Erythroblast (primary cell): ENCODE results near the gene CLDN6.

Experiments
- DNase-seq, 2 experiments: peaks; one replicate each; lab custom pipeline; 2025; lab: John Stamatoyannopoulos, UW
- GATA1 ChIP-seq: IDR thresholded peaks from 2 replicates; pipeline ENCODE4 v1.6.1; 2011; ENCODE audit warnings: low read depth, mild to moderate bottlenecking, control low read depth, low read length, moderate library complexity
- POLR2A ChIP-seq: IDR thresholded peaks from 2 replicates; pipeline ENCODE4 v1.6.1; 2011; ENCODE audit warnings: mild to moderate bottlenecking, low read length

CLDN6 gene

DNA sequence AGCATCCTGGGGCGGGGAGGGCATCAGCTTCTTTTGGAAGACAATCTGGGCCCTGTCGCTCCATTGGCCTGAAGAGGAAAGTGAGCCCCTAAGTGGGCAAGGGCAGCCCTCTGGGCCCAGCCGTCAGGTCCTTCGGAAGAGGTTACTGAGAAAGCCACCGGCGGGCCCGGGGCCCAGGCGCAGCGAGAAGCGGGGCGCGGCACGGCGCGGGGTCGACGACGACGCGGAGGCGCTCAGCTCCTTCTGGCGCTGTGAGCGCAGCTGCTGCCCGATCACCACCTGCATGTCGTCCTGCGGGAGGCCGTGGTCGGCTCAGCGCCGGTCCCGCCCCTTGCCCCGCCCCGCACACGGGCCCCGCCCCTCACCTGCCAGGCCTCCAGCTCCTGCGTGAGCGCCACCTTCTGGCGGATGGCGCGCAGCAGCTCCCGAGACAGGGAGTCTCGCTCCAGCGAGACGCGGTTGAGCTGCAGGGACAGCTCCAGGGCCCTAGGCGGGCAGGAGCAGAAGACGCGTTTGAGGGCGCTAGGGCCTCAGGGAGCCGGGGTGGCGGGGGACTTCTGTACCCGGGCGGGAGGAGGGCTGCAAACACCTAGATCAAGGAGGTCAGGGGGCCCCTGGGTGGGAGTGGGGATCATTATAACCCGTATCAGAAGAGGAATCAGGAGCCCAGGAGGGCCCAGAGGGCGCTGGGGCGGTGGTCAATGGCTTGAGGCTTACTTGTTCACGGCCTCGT is 10.2 kb upstream of the CLDN6 start:
- peak; percentile 86 to 92 for DNase-seq
- TF ChIP-seq GATA1 (no peak), POLR2A (no peak)

- no peak for DNase-seq
- no peak for TF ChIP-seq POLR2A
- TF ChIP-seq GATA1, result no peak
Measured at GRCh38 chr16:3027489-3027795, 9.5 kb upstream of the CLDN6 start.

GRCh38 chr16:3026609-3027488 is 8.9 kb upstream of the CLDN6 start:
- TF ChIP-seq GATA1 (no peak), POLR2A (no peak)
- DNase-seq, result no peak

- DNase-seq, result no peak
Measured at GRCh38 chr16:3026003-3026378, 8.0 kb upstream of the CLDN6 start.

DNA sequence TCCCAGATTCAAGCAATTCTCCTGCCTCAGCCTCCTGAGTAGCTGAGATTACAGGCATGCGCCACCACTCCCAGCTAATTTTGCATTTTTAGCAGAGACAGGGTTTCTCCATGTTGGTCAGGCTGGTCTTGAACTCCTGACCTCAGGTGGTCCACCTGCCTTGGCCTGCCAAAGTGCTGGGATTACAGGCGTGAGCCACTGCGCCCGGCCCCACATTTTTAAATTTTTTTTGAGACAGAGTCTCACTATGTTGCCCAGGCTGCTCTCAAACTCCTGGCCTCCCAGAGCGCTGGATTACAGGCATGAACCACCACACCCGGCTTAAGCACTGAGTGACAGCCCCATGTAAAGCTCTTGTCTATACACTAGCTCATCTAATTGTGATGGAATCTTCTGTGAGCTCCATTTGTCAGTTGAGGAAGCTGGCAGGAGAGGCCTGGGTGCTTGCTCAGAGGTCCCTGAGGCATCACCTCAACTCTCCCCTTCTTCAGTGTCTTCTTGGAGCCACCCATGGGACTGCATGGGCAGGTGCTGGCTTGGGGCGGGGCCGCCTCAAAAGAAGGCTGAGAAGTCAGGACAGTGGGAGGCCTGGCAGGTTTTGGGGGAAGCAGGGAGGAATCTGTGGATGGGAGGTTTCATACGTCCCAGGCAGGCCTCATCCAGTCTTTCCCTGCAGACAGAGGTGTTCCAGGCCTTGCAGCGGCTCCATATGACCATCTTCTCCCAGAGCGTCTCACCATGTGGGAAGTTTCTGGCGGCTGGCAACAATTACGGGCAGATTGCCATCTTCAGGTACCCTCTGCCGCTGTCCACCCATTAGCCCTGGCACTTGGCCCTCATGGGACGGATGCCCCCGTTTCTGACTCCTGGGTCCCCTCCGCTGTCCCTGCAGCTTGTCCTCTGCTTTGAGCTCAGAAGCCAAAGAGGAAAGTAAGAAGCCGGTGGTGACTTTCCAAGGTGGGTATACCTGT is 7.3 kb upstream of the CLDN6 start:
- DNase-seq, result no peak
- TF ChIP-seq POLR2A (no peak), GATA1 (no peak)

More at GRCh38 chr16:3026003-3026378, 8.0 kb upstream of the CLDN6 start:
- TF ChIP-seq GATA1, result no peak
- no peak for TF ChIP-seq POLR2A

DNA sequence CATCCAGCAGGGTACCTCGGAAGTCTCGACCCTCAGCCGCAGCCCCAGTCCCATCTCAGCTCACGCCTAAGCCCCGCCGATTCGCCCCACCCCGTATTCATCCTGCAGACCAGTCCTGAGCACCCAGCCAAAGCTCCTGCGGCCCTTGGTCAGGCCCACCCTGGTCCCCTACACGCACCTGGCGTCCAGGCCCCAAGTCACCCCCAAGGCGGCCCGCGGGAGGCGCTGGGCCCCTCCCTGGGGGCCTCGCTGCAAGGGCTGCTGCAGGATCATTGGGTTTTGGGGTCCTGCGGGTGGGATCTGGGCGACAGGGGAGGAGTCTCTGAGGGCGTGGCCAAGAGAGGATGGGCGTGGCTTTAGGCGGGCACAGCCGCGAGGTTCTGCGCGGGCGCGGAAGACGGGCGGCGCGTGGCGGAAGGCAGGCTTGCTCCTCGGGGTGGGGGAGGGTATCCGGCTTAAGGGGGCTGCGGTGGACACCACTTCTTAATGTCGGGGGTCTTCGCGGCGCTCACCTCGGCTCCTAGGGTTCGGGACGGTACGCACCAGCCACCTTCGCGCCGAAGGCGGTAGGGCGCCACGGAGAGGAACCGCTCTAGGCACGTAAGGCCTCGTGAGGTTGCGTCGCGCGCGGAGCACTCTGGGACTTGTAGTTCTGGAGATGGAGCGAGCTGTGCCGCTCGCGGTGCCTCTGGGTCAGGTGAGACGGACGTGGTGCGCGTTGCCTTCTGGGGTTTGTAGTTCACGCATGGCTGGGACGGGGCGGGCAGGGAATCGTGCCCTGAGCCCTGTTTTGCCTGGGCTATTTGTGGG is 5.9 kb upstream of the CLDN6 start, which contains the start of the genes HCFC1R1 and THOC6:
Gene HCFC1R1, minus strand, starts transcription at position 274 of the 810 bp plus-strand sequence. Its CDS starts 1 bp downstream, at position 273.
Gene THOC6, plus strand, starts transcription at position 367 of the 810 bp plus-strand sequence. Its CDS starts 292 bp downstream, at position 659.
- TF ChIP-seq GATA1, result no peak
- TF ChIP-seq POLR2A, result peak; percentile 94
- DNase-seq, result peak; percentile 98 to 99

- TF ChIP-seq POLR2A, result no peak
- TF ChIP-seq GATA1, result no peak
- DNase-seq, result peak; percentile 59 to 67
Measured at GRCh38 chr16:3023415-3023668, 5.4 kb upstream of the CLDN6 start.

- peak in 1 of 2 experiments; percentile 46 for DNase-seq
Measured at GRCh38 chr16:3022684-3023414, 4.9 kb upstream of the CLDN6 start.

DNA sequence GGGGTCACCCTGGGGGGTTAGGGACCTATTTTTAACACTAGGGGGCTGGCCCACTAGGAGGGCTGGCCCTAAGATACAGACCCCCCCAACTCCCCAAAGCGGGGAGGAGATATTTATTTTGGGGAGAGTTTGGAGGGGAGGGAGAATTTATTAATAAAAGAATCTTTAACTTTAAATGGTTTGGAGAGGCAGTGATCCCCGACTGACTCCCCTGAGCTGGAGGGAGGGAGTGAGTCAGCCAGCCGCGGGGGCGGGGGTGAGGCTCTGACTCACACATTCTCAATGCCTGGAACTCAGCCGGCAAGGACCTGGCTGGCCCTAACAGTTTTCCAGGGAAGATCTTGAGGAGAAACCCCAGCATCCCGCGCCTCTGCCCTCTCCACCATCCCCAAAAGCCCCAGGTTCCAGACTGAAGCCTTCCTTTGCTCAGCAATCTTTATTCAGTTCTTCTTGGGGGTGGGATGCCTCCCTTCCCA is 4.3 kb upstream of the CLDN6 start:
- DNase-seq, result peak; percentile 75 to 91
- TF ChIP-seq POLR2A (no peak), GATA1 (no peak)

More at GRCh38 chr16:3022684-3023414, 4.9 kb upstream of the CLDN6 start:
- TF ChIP-seq POLR2A, result no peak
- TF ChIP-seq GATA1, result no peak

DNA sequence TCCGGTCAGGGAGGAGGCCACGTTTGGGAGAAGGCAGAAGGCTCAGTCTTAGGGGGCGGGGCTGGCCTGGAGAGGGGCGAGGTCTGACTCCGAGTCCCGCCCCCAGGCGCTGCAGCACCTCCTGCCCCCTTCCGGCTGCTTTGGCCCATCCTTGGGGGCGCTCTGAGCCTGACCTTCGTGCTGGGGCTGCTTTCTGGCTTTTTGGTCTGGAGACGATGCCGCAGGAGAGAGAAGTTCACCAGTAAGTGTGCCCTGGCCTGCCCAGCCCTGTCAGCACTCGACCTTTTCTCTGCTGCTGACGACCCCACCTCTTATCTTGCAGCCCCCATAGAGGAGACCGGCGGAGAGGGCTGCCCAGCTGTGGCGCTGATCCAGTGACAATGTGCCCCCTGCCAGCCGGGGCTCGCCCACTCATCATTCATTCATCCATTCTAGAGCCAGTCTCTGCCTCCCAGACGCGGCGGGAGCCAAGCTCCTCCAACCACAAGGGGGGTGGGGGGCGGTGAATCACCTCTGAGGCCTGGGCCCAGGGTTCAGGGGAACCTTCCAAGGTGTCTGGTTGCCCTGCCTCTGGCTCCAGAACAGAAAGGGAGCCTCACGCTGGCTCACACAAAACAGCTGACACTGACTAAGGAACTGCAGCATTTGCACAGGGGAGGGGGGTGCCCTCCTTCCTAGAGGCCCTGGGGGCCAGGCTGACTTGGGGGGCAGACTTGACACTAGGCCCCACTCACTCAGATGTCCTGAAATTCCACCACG is 3.6 kb upstream of the CLDN6 start:
- DNase-seq, result peak; percentile 83 to 87
- TF ChIP-seq GATA1, result no peak

DNA sequence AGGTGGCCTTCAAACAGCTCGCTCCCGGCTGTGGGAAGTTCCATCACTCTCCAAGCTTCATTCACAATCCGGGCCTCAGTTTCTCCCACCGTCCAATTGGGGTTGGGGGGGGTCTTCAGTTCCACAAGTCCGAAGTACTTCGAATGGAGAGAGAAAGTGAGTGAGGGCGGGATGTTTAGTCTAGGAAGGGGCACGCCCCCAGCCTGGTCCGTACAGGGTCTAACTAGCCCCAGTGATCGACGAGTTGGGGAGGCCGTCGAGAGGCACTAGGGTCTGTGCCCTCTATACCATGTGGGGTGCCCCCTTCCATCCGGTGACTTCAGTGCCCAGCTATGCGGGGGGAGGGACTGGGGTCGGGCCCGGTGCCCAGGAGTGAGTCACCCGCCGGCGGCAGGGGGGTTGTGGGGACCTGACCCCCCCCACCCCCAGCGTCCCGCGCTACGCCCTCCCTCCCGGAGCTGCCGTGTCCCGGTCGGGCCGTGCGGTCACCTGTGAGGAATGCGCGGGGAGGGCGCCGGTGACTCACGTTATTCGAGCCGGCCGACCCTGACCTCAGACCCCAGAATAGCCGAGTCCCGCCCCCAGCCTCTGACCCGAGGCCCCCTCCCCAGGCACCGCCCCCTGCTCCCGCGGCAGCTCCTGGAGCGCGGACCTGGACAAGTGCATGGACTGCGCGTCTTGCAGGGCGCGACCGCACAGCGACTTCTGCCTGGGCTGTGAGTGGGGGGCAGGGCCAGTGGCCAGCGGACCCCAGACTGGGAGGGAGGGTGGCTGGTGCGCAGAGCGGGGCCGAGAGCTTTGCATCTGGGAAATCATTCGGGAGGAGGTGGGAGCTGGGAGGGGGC is 2.8 kb upstream of the CLDN6 start:
- TF ChIP-seq GATA1 (no peak), POLR2A (peak; percentile 45)
- peak; percentile 69 to 84 for DNase-seq
